ENCODE results near the gene CPA1.

DNA sequence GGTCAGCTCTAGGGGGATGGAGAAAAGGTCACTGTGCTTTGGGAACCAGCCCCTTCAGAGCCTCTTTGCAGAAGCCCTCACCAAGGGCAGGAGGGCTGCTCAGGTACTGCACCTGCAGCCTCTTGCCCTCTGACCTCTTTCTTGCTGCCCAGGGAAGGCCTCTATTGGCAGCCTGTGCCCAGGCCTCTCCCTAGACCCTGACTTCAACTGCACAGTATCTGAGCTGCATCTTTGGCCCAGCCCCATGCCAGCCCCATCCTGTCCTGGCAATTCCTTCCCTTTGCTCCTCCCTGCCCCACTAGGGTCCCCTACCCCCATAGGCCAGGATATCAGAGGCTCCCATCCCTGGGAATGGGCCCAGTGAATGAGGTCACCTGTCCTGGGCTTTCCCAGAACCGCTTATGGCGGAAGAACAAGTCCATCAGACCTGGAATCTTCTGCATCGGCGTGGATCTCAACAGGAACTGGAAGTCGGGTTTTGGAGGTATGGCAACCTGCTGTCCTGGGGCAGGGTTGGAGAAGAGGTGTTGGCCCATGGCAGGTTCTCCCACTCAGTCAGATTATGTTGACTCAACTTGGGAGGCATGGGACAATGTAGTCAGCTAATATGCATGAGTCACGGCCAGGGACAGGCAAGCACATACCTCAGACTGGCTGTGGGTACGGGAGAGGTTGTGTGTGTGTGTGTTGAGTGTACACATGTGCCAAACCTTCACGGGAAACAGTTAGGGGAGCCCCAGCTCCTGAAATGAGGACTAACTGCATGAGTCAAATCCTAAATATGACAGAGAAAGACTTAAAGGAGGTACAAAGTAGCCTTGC is 17.1 kb upstream of the CPA1 start:
- TF ChIP-seq, protein P1, sequence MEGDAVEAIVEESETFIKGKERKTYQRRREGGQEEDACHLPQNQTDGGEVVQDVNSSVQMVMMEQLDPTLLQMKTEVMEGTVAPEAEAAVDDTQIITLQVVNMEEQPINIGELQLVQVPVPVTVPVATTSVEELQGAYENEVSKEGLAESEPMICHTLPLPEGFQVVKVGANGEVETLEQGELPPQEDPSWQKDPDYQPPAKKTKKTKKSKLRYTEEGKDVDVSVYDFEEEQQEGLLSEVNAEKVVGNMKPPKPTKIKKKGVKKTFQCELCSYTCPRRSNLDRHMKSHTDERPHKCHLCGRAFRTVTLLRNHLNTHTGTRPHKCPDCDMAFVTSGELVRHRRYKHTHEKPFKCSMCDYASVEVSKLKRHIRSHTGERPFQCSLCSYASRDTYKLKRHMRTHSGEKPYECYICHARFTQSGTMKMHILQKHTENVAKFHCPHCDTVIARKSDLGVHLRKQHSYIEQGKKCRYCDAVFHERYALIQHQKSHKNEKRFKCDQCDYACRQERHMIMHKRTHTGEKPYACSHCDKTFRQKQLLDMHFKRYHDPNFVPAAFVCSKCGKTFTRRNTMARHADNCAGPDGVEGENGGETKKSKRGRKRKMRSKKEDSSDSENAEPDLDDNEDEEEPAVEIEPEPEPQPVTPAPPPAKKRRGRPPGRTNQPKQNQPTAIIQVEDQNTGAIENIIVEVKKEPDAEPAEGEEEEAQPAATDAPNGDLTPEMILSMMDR (IDR thresholded peaks at IDR 0.05), result no peak
- peak in 1 of 3 donors; percentile 37 for TF ChIP-seq POLR2AphosphoS5 (IDR thresholded peaks at IDR 0.05)
- TF ChIP-seq EP300 (IDR thresholded peaks at IDR 0.05), result no peak
- no peak for TF ChIP-seq POLR2A (IDR thresholded peaks at IDR 0.05)

All from stomach (tissue), 4 donors.